ENCODE data around the gene FDXACB1. TPM values are rescaled to one million over a fixed set of nuclear protein-coding genes. Genes with fewer than 3 reads are reported as not detected.
A peak's percentile ranks its signal among the peaks of the same experiment; 100 is the strongest.
"Not testable (repeated sequence)": the region's sequence is repeated elsewhere in the genome, so short reads cannot be mapped to it uniquely, and the experiment has no call there.

FDXACB1 gene
- total RNA-seq, 1 donor from 2014 or later = 2.1 TPM

- Histone ChIP-seq H3K9ac (ENCODE audit: low read depth in 1 of 3, low read length in 3 of 3) (peak overlapping the region; percentile 88 to 97 (median 97)), H3K4me3 (ENCODE audit: low read length in 3 of 3) (peak overlapping the region; percentile 82 to 92 (median 86)), H3K27ac (ENCODE audit: low read depth, low read length) (peak overlapping the region; percentile 98), H3K27me3 (ENCODE audit: control insufficient read depth in 3 of 3, insufficient read depth in 3 of 3, low read length in 3 of 3) (no peaks in the 10 kb centered on the region), H3K9me3 (ENCODE audit: control insufficient read depth in 3 of 3, low read length in 3 of 3) (no peaks in the 10 kb centered on the region), H3K4me1 (ENCODE audit: control insufficient read depth in 3 of 3, insufficient read depth in 3 of 3, low read length in 3 of 3) (peaks cover 26 to 47% (median 31%) of the 10 kb centered on the region in 3 donors), H3K36me3 (ENCODE audit: control insufficient read depth in 3 of 3, insufficient read depth in 3 of 3, low read length in 3 of 3) (peaks cover 26 to 28% (median 28%) of the 10 kb centered on the region in 3 donors)
Observed at GRCh38 chr11:111910676-111911562, 32.0 kb upstream of the FDXACB1 start.

DNA sequence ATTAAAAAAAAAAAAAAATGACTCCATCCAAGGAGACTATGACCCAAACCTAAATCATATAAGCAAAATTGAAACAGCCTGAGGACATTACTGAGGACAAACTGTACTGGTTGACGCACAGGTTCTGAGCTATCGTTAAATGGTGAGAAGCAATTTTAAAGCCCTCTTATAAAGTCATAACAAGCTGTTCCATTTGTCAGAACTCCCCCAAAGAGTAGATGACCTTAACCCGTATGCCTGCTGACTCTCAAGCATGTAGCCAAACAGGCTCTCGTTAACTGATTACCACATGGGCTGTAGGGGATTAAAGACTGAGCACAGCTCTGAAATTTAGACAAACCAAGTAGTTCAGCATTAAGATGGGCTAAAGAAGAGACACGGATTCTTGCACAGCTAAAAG lies 30.4 kb upstream of the FDXACB1 start:
- Histone ChIP-seq H3K27me3 (ENCODE audit: control insufficient read depth in 3 of 3, insufficient read depth in 3 of 3, low read length in 3 of 3) (no peaks in the 10 kb centered on the region), H3K36me3 (ENCODE audit: control insufficient read depth in 3 of 3, insufficient read depth in 3 of 3, low read length in 3 of 3) (peaks cover 26 to 28% (median 28%) of the 10 kb centered on the region in 3 donors), H3K9me3 (ENCODE audit: control insufficient read depth in 3 of 3, low read length in 3 of 3) (no peaks in the 10 kb centered on the region), H3K4me1 (ENCODE audit: control insufficient read depth in 3 of 3, insufficient read depth in 3 of 3, low read length in 3 of 3) (peaks cover 20 to 40% (median 24%) of the 10 kb centered on the region in 3 donors), H3K4me3 (ENCODE audit: low read length in 3 of 3) (peak overlapping the region; percentile 82 to 92 (median 86)), H3K27ac (ENCODE audit: low read depth, low read length) (peak overlapping the region; percentile 98), H3K9ac (ENCODE audit: low read depth in 1 of 3, low read length in 3 of 3) (peak overlapping the region; percentile 88 to 97 (median 97))

DNA sequence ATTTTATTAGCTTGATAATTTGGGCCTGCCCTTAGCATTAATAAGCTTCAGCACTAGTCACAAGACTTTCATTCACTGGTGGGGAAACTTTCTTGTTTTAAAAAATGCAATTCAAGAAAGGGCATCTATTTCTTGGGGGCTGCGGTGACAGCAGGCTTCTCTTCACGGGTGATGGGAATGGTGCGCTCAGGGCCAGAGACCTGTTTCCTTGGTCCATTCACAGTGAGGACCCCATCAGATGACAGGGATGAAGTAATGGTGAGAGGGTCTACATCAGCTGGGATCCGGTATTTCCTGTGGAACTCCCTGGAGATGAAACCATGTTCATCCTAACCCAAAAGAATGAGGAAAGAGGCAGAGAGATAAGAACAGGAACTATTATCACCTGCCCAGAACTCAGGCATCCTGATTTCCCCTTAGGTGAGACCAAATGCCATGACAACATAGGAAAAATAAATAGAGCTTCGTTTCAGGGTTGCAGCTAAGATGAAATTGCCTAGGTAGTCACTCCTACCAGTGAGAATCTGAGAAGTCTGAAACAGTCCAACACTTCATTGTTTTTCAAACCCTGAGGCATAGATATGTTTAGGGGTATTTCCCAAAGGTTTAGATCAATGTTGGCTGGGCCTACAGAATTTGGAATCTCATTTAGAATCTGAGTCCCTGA lies 29.8 kb upstream of the FDXACB1 start:
- Histone ChIP-seq H3K4me1 (ENCODE audit: control insufficient read depth in 3 of 3, insufficient read depth in 3 of 3, low read length in 3 of 3) (peaks cover 14 to 34% (median 18%) of the 10 kb centered on the region in 3 donors), H3K27ac (ENCODE audit: low read depth, low read length) (peak overlapping the region; percentile 98), H3K9me3 (ENCODE audit: control insufficient read depth in 3 of 3, low read length in 3 of 3) (no peaks in the 10 kb centered on the region), H3K36me3 (ENCODE audit: control insufficient read depth in 3 of 3, insufficient read depth in 3 of 3, low read length in 3 of 3) (peaks cover 26 to 28% (median 28%) of the 10 kb centered on the region in 3 donors), H3K9ac (ENCODE audit: low read depth in 1 of 3, low read length in 3 of 3) (peak overlapping the region; percentile 38 to 97 (median 88)), H3K27me3 (ENCODE audit: control insufficient read depth in 3 of 3, insufficient read depth in 3 of 3, low read length in 3 of 3) (no peaks in the 10 kb centered on the region), H3K4me3 (ENCODE audit: low read length in 3 of 3) (peak overlapping the region; percentile 82 to 92 (median 86))

- Histone ChIP-seq H3K27ac (ENCODE audit: low read depth, low read length) (peak overlapping the region; percentile 17), H3K4me1 (ENCODE audit: control insufficient read depth in 3 of 3, insufficient read depth in 3 of 3, low read length in 3 of 3) (peaks cover 5 to 23% (median 11%) of the 10 kb centered on the region in 3 donors), H3K36me3 (ENCODE audit: control insufficient read depth in 3 of 3, insufficient read depth in 3 of 3, low read length in 3 of 3) (peaks cover 26 to 28% (median 28%) of the 10 kb centered on the region in 3 donors), H3K9ac (ENCODE audit: low read depth in 1 of 3, low read length in 3 of 3) (no peak overlapping the region), H3K9me3 (ENCODE audit: control insufficient read depth in 3 of 3, low read length in 3 of 3) (no peaks in the 10 kb centered on the region), H3K4me3 (ENCODE audit: low read length in 3 of 3) (no peak overlapping the region), H3K27me3 (ENCODE audit: control insufficient read depth in 3 of 3, insufficient read depth in 3 of 3, low read length in 3 of 3) (no peaks in the 10 kb centered on the region)
Observed at GRCh38 chr11:111906680-111907079, 27.7 kb upstream of the FDXACB1 start.

- peaks cover 17 to 23% (median 19%) of the 10 kb centered on the region in 3 donors for H3K36me3 ChIP-seq (ENCODE audit: control insufficient read depth in 3 of 3, insufficient read depth in 3 of 3, low read length in 3 of 3)
- H3K4me3 ChIP-seq (ENCODE audit: low read length in 3 of 3) = no peak overlapping the region
- no peak overlapping the region for H3K27ac ChIP-seq (ENCODE audit: low read depth, low read length)
- no peak overlapping the region for H3K9ac ChIP-seq (ENCODE audit: low read depth in 1 of 3, low read length in 3 of 3)
- H3K4me1 ChIP-seq (ENCODE audit: control insufficient read depth in 3 of 3, insufficient read depth in 3 of 3, low read length in 3 of 3) = peaks cover 5 to 16% (median 9%) of the 10 kb centered on the region in 3 donors
- no peaks in the 10 kb centered on the region for H3K9me3 ChIP-seq (ENCODE audit: control insufficient read depth in 3 of 3, low read length in 3 of 3)
- H3K27me3 ChIP-seq (ENCODE audit: control insufficient read depth in 3 of 3, insufficient read depth in 3 of 3, low read length in 3 of 3) = no peaks in the 10 kb centered on the region
Observed at GRCh38 chr11:111905411-111905810, 26.4 kb upstream of the FDXACB1 start.

DNA sequence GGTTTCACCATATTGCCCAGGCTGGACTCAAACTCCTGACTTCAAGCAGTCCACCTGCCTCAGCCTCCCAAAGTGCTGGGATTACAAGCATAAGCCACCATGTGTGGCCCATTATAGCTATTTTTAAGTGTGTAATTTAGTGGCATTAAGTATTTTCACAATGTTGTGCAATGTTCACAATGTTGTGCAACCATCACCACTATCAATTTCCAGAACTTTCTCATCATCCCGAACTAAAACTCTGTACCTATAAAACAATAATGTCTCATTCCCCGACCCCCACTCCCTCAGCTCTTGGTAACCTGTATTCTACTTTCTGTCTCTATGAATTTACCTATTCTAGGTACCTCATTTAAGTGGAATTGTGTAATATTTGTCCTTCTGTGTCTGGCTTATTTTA lies 7.9 kb upstream of the FDXACB1 start:
- Histone ChIP-seq H3K4me3 (ENCODE audit: low read length in 3 of 3) (no peak overlapping the region), H3K27ac (ENCODE audit: low read depth, low read length) (no peak overlapping the region)

GRCh38 chr11:111886032-111886431 lies 7.1 kb upstream of the FDXACB1 start:
- no peaks in the 10 kb centered on the region for H3K4me1 ChIP-seq (ENCODE audit: control insufficient read depth in 3 of 3, insufficient read depth in 3 of 3, low read length in 3 of 3)
- H3K36me3 ChIP-seq (ENCODE audit: control insufficient read depth in 3 of 3, insufficient read depth in 3 of 3, low read length in 3 of 3) = no peaks in the 10 kb centered on the region
- H3K9ac ChIP-seq (ENCODE audit: low read depth in 1 of 3, low read length in 3 of 3) = no peak overlapping the region
- H3K27ac ChIP-seq (ENCODE audit: low read depth, low read length) = no peak overlapping the region
- no peaks in the 10 kb centered on the region for H3K27me3 ChIP-seq (ENCODE audit: control insufficient read depth in 3 of 3, insufficient read depth in 3 of 3, low read length in 3 of 3)
- H3K9me3 ChIP-seq (ENCODE audit: control insufficient read depth in 3 of 3, low read length in 3 of 3) = no peaks in the 10 kb centered on the region
- no peak overlapping the region for H3K4me3 ChIP-seq (ENCODE audit: low read length in 3 of 3)

More for the DNA sequence above, 7.9 kb upstream of the FDXACB1 start:
- H3K9me3 ChIP-seq (ENCODE audit: control insufficient read depth in 3 of 3, low read length in 3 of 3) = no peaks in the 10 kb centered on the region
- no peaks in the 10 kb centered on the region for H3K36me3 ChIP-seq (ENCODE audit: control insufficient read depth in 3 of 3, insufficient read depth in 3 of 3, low read length in 3 of 3)
- H3K4me1 ChIP-seq (ENCODE audit: control insufficient read depth in 3 of 3, insufficient read depth in 3 of 3, low read length in 3 of 3) = no peaks in the 10 kb centered on the region
- no peak overlapping the region for H3K9ac ChIP-seq (ENCODE audit: low read depth in 1 of 3, low read length in 3 of 3)
- H3K27me3 ChIP-seq (ENCODE audit: control insufficient read depth in 3 of 3, insufficient read depth in 3 of 3, low read length in 3 of 3) = no peaks in the 10 kb centered on the region

DNA sequence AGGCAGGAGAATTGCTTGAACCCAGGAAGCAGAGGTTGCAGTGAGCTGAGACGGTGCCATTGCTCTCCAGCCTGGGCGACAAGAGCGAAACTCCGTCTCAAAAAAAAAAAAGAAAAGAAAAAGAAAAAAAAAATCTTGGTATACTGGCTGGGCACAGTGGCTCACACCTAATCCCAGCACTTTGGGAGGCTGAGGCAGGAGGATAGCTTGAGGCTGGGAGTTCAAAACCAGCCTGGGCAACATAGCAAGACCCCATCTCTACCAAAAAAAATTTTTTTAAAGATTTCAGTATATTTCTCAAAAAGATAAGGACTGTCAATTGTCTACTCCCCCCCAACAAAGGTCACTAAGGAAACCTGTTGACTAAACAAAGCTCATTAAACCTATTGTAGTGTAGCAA lies 6.1 kb upstream of the FDXACB1 start:
- H3K4me1 ChIP-seq (ENCODE audit: control insufficient read depth in 3 of 3, insufficient read depth in 3 of 3, low read length in 3 of 3) = not testable (repeated sequence)

DNA sequence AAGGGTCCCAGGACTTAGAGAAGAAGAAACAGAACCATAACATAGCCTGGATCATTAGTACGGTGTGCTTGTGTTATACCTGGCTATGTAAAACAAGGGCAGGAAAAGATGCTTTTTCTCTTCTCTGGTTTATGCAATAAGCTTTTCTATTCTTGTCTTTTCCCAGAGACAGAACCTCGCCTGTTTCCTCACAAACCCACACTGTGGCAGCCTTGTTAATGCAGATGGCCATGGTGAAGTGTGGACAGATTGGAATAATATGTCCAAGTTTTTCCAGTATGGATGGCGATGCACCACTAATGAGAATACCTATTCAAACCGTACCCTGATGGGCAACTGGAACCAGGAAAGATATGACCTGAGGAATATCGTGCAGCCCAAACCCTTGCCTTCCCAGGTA lies 3.2 kb upstream of the FDXACB1 start:
- no peak overlapping the region for H3K9ac ChIP-seq (ENCODE audit: low read depth in 1 of 3, low read length in 3 of 3)

More for the DNA sequence above, 6.1 kb upstream of the FDXACB1 start:
- not testable (repeated sequence) for H3K27me3 ChIP-seq (ENCODE audit: control insufficient read depth in 3 of 3, insufficient read depth in 3 of 3, low read length in 3 of 3); H3K36me3 ChIP-seq (ENCODE audit: control insufficient read depth in 3 of 3, insufficient read depth in 3 of 3, low read length in 3 of 3); H3K9ac ChIP-seq (ENCODE audit: low read depth in 1 of 3, low read length in 3 of 3); H3K27ac ChIP-seq (ENCODE audit: low read depth, low read length); H3K4me3 ChIP-seq (ENCODE audit: low read length in 3 of 3); H3K9me3 ChIP-seq (ENCODE audit: control insufficient read depth in 3 of 3, low read length in 3 of 3)

DNA sequence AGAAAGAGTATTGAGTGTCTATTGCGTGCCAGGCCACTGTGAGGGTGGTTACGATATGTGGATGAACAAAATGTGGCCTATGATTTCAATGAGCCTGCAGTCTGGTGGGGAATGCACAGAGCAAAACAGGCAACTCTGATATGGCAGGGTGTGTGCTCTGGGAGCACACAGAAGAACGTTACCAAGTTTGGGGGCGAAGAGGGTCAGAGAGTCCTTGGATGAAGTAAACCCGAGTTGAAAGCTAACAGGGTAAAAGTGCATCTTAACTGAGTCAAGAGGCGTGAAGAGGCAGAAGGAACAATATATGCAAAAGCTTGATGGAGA lies 634 bp upstream of the FDXACB1 start:
- H3K27ac ChIP-seq (ENCODE audit: low read depth, low read length) = peak overlapping the region; percentile 96

More for the DNA sequence above, 3.2 kb upstream of the FDXACB1 start:
- Histone ChIP-seq H3K27me3 (ENCODE audit: control insufficient read depth in 3 of 3, insufficient read depth in 3 of 3, low read length in 3 of 3) (no peaks in the 10 kb centered on the region), H3K27ac (ENCODE audit: low read depth, low read length) (no peak overlapping the region), H3K36me3 (ENCODE audit: control insufficient read depth in 3 of 3, insufficient read depth in 3 of 3, low read length in 3 of 3) (no peaks in the 10 kb centered on the region), H3K9me3 (ENCODE audit: control insufficient read depth in 3 of 3, low read length in 3 of 3) (no peaks in the 10 kb centered on the region), H3K4me3 (ENCODE audit: low read length in 3 of 3) (no peak overlapping the region), H3K4me1 (ENCODE audit: control insufficient read depth in 3 of 3, insufficient read depth in 3 of 3, low read length in 3 of 3) (peaks cover 10 to 16% (median 12%) of the 10 kb centered on the region in 3 donors)

More for the DNA sequence above, 634 bp upstream of the FDXACB1 start:
- Histone ChIP-seq H3K36me3 (ENCODE audit: control insufficient read depth in 3 of 3, insufficient read depth in 3 of 3, low read length in 3 of 3) (peaks cover 0 to 10% (median 0%) of the 10 kb centered on the region in 3 donors), H3K4me3 (ENCODE audit: low read length in 3 of 3) (peak overlapping the region; percentile 93 to 98 (median 95)), H3K4me1 (ENCODE audit: control insufficient read depth in 3 of 3, insufficient read depth in 3 of 3, low read length in 3 of 3) (peaks cover 10 to 16% (median 12%) of the 10 kb centered on the region in 3 donors), H3K27me3 (ENCODE audit: control insufficient read depth in 3 of 3, insufficient read depth in 3 of 3, low read length in 3 of 3) (no peaks in the 10 kb centered on the region), H3K9ac (ENCODE audit: low read depth in 1 of 3, low read length in 3 of 3) (peak overlapping the region; percentile 82 to 95 (median 93)), H3K9me3 (ENCODE audit: control insufficient read depth in 3 of 3, low read length in 3 of 3) (no peaks in the 10 kb centered on the region)

Measured in skeletal muscle tissue (tissue), 4 donors.